GM15510 (cell line): Measurements from ENCODE around the gene TEX22.

ENCODE experiments used
- POLR2A ChIP-seq: IDR thresholded peaks from 3 replicates; pipeline ENCODE4 v1.6.1; 2011; ENCODE audit warnings: borderline replicate concordance; ENCODE audit not compliant: insufficient read length; ENCODE audit errors: extremely low read depth

TEX22 gene

DNA sequence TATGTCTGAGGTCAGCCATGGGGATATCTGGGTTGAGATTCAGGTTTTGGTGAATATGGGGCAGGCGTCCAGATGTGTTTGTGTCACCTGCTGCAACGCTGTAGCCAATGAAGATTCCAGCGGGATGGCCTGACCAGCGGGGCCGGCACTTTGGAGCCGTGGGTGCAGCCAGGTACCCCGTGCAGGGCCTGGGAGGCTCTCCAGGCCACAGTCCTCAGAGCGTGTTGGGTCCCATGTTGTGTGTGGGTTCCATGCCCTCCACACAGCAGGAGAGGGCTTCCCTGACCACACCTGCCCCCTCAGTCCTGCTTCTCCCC is 2.8 kb upstream of the TEX22 start:
- no peak for TF ChIP-seq POLR2A

GRCh38 chr14:105397350-105397931 is 897 bp upstream of the TEX22 start:
- TF ChIP-seq POLR2A: no peak

- TF ChIP-seq POLR2A: no peak
These were observed 558 bp downstream of the TEX22 start for GRCh38 chr14:105398726-105399465.

DNA sequence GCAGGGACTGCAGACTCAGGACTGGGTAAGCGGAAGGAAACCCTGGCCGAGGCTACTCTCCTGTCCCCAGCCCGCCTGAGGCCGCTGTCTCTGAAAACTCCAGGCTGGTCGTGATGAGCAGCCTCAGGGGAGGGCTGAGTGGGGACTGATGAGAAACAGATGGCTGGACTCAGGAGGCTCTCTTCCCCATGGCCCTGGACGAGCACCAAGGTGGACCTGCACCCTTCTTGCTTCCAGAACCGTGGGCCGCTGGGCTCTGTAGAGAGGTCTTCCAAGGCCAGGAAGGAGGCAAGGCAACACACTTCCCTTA is 1.1 kb downstream of the TEX22 start:
- TF ChIP-seq POLR2A: no peak

DNA sequence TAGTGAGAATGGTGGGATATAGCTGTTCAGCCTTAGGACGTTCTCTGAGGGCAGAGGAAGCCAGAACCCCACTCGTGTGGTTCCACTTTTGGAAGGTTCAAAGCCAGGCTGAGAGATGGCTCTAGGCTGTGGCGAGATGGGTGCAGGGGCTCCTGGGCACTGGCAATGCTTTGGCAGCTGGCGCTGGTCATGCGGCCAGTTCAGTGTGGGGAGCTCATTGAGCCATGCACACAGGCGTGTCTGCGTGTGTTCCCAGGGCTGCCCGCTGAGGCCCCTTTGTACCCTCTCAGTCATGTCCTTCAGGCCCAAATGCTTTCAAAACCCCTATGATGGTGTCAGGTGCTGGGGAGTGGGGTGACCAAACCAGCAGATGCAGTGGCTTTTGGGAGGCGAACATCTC is 1.7 kb downstream of the TEX22 start:
- TF ChIP-seq POLR2A: no peak

DNA sequence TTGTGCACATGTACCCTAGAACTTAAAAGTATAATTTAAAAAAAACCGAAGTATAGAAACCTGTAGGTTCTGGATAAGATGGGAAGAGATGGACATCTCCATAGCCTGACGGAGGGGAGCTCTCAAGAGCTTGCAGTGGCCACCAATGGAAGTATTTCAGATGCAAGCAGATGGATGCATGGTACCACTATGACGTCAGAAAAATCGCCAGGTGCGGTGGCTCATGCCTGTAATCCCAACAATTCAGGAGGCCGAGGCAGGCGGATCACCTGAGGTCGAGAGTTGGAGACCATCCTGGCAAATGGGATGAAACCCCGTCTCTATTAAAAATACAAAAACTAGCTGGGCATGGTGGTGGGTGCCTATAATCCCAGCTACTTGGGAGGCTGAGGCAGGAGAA is 3.4 kb downstream of the TEX22 start:
- TF ChIP-seq POLR2A: no peak

- no peak for TF ChIP-seq POLR2A
These were observed 10.3 kb downstream of the TEX22 start for GRCh38 chr14:105408592-105408991.

- TF ChIP-seq POLR2A: no peak
These were observed 11.0 kb downstream of the TEX22 start for GRCh38 chr14:105409364-105409763.

GRCh38 chr14:105410642-105411016 is 12.3 kb downstream of the TEX22 start:
- no peak for TF ChIP-seq POLR2A

DNA sequence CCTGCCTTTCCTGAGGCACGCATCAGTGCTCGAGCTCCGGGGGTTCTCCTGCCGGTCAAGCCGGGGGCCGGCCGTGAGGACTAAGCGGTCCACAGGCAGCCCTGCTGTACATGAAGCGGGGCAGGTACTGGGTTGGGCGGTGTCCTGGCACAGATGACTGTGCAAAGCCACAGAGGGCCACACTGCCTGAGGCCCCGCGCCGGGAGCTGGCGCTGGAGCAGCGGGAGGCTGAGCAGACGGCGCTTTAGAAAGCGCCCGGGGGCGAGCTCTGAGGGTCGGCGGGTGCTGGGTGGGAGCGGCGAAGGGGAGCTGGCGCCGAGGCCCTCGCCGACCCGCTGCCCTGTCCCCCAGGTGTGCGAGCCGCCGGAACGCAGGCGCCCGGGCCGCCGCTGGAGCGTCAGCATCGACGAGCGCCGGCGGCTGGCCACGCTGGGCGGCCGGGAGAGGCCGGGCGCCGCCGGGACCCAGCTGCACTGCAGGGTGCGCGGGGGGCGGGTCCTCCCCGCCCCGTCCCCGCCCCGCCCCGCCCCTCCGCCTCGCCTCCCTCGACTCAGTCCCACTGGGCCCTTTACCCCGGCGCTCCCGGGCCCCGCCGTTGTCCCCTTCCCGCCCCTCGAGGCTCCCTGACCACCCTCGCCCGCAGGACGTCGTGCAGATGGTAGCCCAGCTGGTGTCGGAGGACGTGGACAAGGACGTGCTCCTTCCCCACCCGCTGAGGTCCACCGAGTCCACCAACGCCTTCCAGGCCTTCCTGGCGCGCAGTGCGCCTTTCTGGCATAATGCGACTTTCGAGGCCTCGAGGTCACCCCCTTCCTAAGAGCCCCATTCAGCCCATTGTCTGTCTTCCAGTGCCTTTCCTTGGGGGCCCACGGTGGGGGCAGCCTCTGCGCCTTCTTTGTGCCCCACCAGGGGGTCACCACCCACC is 12.9 kb downstream of the TEX22 start:
- no peak for TF ChIP-seq POLR2A

- no peak for TF ChIP-seq POLR2A
These were observed 13.8 kb downstream of the TEX22 start for GRCh38 chr14:105411985-105412770.

- no peak for TF ChIP-seq POLR2A
These were observed 14.6 kb downstream of the TEX22 start for GRCh38 chr14:105412771-105413543.

GRCh38 chr14:105413544-105413886 is 15.2 kb downstream of the TEX22 start:
- no peak for TF ChIP-seq POLR2A

DNA sequence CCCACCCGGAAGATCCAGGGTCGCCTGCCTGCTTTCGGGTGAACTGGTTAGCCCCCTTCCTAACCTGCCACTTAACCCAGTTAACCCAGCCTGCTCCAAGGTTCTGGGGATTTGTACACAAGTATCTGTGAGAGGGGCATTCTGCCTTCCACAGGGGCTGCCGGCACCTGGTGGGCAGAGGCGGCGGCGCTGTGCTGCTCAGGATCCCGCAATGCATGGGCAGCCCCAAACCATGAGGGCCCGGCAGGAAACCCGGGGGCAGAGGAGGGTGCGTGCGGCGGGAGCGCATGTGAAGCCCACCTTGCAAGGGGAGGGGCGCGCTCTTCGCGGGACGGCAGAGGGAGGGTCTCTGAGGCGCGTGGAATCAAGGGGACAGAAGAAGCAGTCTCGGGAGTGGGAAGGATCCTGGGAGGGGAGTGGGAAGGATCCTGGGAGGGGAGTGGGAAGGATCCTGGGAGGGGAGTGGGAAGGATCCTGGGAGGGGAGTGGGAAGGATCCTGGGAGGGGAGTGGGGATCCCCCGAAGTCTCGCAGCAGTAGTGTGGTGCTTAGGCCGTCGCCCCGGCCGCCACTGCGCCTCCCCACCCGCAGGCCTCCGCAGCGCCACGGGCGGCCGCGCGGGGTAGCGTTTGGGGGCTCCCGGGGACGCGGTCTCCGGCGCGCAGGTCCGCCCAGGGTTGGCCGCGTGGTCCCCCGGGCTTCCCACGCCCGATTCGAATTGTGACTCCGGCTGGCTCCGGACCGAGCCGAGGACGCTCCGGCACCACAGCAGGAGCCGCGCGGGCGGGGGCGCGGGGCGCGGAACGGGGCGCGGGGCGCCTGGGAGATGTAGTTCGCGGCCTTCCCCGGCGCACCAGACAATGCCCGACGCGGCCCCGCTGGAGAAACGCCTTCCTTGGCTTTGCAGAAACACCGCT is 16.4 kb downstream of the TEX22 start:
- TF ChIP-seq POLR2A: no peak
